Pancreas (tissue), 10 donors: Measurements from ENCODE around the gene HIVEP2. TPM values are rescaled to one million over a fixed set of nuclear protein-coding genes. Genes with fewer than 3 reads are reported as not detected.

ENCODE experiments used
- ATAC-seq, 4 donors: fragments of 200-7000 bp; cut with Tn5 transposase; one replicate each; pipeline versions ENCODE4 v1.8.0 to v1.9.1; 2020; ENCODE audit warnings: mild to moderate bottlenecking in 4 of 4, moderate library complexity in 4 of 4
- DNase-seq, 6 donors: peaks; one replicate each; pipeline ENCODE4 v3.0.0-alpha.2; 2020
- FAIRE-seq: peaks from 2 replicates; lab custom pipeline; 2012; peaks lifted over from hg19 to GRCh38; lab: Jason Lieb, UNC
- H3K27ac ChIP-seq, 4 donors: fragments of 200-600 bp; sonication (generic); 1 replicate in 3 of 4; 2 replicates in 1 of 4; pipeline versions ENCODE4 v1.5.0 to v1.8.0; 2020
- H3K27me3 ChIP-seq, 4 donors: fragments of 200-600 bp; one replicate each; pipeline ENCODE4 v1.8.0; 2021
- H3K36me3 ChIP-seq, 3 donors: fragments of 200-600 bp; sonication (generic) in 1 of 3; one replicate each; pipeline versions ENCODE4 v1.5.0 to v1.8.0; 2020 to 2021
- H3K4me1 ChIP-seq, 3 donors: fragments of 200-600 bp; one replicate each; pipeline ENCODE4 v1.8.0; 2021
- H3K4me3 ChIP-seq, 4 donors: fragments of 200-600 bp; sonication (generic) in 2 of 4; one replicate each; pipeline versions ENCODE4 v1.5.0 to v1.8.0; 2020 to 2021
- H3K9me3 ChIP-seq, 4 donors: fragments of 200-600 bp; one replicate each; pipeline ENCODE4 v1.8.0; 2021
- WGBS, 2 donors: extraction: QIAGEN DNeasy Blood & Tissue Kit; methylation state at CpG; one replicate each; pipeline ENCODE4 v1.1.7; 2013; 5-methylcytosine and 5-hydroxymethylcytosine counted together
- intact Hi-C, 3 donors: fragments of 100-400 bp; cut with DNase I; formaldehyde crosslinking; loops; one replicate each; pipeline versions ENCODE4 v1.11.1 to v1.14.2; 2022
- polyA plus RNA-seq, 2 donors: library from polyadenylated mRNA; stranded (reverse); fragments of 200-250 nt; gene quantifications; one replicate each; pipeline ENCODE4 v1.2.3, GENCODE V29; 2013
- total RNA-seq, 6 donors: library from RNA; stranded (reverse); fragmentation: NEBNext Ultra II Directional in 4 of 6; extraction: Animal tissue kit (Norgen Biotek cat#: 25700) in 4 of 6; gene quantifications; one replicate each; pipeline versions ENCODE4 v1.2.1 to v1.2.4, GENCODE V29; 2021 to 2023
- TF ChIP-seq, protein P1 (sequence below), 4 donors: fragments of 200-600 bp; sonication (generic) in 3 of 4; IDR thresholded peaks; one replicate each; pipeline versions ENCODE4 v1.5.0 to v1.8.0; 2021; ENCODE audit warnings: antibody characterized with exemption in 4 of 4
- donor health status: healthy with polysubstance abuse.
- donor health status: DM: no; HTN: no; CAD: no; lungs with moderate emphysema.
- donor health status: DM: no; HTN: no; CAD: no.
- donor health status: control.
- donor health status: control.
- donor health status: Bipolar disorder and iron deficiency.
- donor health status: DM: yes; HTN: yes; CAD: no.
- donor health status: DM: no; HTN: no; CAD: no.
- donor health status: DM: no; HTN: no; CAD: no.
- donor health status: DM: yes; HTN: yes; CAD: no.

HIVEP2 gene
- total and polyA plus RNA-seq, 8 donors = 3.8 to 14.0 (median 8.6) TPM

DNA sequence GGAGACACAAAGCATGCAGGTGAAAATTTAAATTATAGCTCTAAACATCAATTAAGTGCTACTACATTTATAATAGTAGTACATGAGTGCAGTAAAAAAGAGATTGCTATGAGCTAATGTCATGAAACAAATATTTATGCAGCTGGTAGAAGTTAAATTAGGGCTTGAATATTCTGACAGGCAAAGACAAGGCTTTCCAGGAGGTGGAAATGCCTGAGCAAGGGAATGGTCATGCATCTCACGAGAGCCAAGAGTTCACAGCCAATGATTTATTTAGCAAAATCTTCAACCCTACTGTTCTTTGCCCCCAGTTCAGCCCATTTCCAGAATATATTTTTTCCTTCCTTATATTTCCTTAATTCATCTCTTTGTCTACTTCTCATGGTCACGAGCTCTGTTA is 128.9 kb downstream of the HIVEP2 start:
- FAIRE-seq (no peak), ATAC-seq (no peak), DNase-seq (no peak)
- WGBS, 2 donors = 26 to 42% methylated on average over 2 of the region's 2 CpGs
- H3K4me1 ChIP-seq = peaks cover 4 to 7% (median 4%) of the 10 kb centered on the region in 3 donors
- intact Hi-C loops = no loop called here
- H3K9me3 ChIP-seq = no peaks in the 10 kb centered on the region
- no peaks in the 10 kb centered on the region for H3K27me3 ChIP-seq
- no peak overlapping the region for H3K4me3 ChIP-seq
- H3K27ac ChIP-seq = no peak overlapping the region
- H3K36me3 ChIP-seq = no peaks in the 10 kb centered on the region
- TF ChIP-seq, protein P1, sequence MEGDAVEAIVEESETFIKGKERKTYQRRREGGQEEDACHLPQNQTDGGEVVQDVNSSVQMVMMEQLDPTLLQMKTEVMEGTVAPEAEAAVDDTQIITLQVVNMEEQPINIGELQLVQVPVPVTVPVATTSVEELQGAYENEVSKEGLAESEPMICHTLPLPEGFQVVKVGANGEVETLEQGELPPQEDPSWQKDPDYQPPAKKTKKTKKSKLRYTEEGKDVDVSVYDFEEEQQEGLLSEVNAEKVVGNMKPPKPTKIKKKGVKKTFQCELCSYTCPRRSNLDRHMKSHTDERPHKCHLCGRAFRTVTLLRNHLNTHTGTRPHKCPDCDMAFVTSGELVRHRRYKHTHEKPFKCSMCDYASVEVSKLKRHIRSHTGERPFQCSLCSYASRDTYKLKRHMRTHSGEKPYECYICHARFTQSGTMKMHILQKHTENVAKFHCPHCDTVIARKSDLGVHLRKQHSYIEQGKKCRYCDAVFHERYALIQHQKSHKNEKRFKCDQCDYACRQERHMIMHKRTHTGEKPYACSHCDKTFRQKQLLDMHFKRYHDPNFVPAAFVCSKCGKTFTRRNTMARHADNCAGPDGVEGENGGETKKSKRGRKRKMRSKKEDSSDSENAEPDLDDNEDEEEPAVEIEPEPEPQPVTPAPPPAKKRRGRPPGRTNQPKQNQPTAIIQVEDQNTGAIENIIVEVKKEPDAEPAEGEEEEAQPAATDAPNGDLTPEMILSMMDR (IDR thresholded peaks at IDR 0.05) = no peak

DNA sequence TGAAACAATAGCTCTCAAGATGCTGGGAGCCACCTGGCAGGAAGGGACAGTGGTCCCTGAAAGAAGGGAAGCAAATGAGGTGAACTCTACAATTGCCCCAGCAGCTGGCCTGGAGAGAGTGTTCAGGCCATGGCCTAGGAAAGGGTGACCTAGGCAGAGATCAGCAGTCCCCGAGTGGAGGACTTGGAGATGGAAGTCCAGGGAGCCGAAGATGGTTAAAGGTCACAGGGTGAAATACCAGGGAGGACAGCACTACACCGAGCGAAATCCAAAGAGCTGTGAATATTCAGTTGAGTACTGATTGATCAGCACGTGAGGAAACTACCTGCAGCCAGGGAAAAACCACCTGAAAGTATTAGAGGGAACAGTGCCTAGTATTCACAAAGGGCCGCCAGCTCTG is 133.1 kb downstream of the HIVEP2 start:
- TF ChIP-seq, protein P1 (IDR thresholded peaks at IDR 0.05) = no peak
- Histone ChIP-seq H3K27ac (no peak overlapping the region), H3K36me3 (no peaks in the 10 kb centered on the region), H3K4me1 (no peaks in the 10 kb centered on the region), H3K27me3 (no peaks in the 10 kb centered on the region), H3K9me3 (no peaks in the 10 kb centered on the region), H3K4me3 (no peak overlapping the region)
- no peak for FAIRE-seq
- WGBS, 2 donors = 91 to 92% methylated on average over 6 of the region's 6 CpGs
- ATAC-seq = no peak
- DNase-seq = no peak
- intact Hi-C loops = no loop called here

DNA sequence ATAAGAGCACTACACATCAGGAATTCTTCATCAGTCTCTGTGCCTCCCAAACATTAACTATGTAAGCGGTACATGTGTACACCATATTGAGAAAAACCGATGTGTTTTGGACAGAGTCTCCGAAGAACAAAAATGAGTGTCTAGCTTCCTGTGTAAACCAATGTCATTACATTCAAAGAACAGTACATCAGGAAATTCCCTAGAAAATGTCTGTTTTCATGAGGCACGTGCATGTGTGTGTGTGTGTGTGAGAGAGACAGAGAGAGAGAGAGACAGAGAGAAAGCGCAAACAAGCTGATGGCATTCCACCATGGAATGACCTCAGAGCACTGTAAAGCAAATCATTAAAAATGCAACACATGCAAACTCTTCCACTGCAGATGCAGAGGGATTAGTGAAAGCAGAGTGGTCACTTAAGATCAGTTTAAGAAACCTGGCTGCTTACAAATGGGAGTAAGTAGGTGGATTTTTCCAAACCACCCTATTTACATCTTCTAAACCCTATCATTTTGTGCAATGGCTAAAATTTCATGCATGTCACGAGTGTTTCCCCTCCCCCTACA is 133.9 kb downstream of the HIVEP2 start:
- no peak for FAIRE-seq
- Histone ChIP-seq H3K27me3 (no peaks in the 10 kb centered on the region), H3K9me3 (no peaks in the 10 kb centered on the region), H3K36me3 (no peaks in the 10 kb centered on the region), H3K4me3 (no peak overlapping the region), H3K27ac (no peak overlapping the region), H3K4me1 (no peaks in the 10 kb centered on the region)
- TF ChIP-seq, protein P1 (IDR thresholded peaks at IDR 0.05) = no peak
- no peak for DNase-seq
- intact Hi-C loops = no loop called here
- 86 to 91% methylated on average over 6 of the region's 6 CpGs for WGBS, 2 donors
- ATAC-seq = no peak

DNA sequence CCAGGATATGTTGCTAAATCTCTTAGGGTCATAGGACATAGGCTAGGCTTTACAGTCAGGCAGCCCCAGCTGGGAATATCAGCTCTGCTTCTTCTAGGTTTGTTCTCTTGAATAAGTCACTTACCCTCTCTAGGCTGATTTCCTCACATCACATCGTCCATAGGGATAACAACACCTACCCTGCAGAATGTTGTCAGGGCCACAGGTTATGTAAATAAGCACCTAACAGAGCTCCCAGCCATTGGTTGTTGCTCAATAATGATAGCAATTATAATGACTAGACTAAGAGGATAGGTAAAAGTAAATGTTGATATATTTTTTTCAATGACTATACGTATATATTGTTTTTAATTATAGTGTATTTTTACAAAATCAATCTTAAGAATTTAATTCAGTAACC is 135.0 kb downstream of the HIVEP2 start:
- no peak overlapping the region for H3K4me3 ChIP-seq
- ATAC-seq = no peak
- TF ChIP-seq, protein P1 (IDR thresholded peaks at IDR 0.05) = no peak
- WGBS, 2 donors = 75 to 82% methylated on average over 2 of the region's 2 CpGs
- H3K36me3 ChIP-seq = no peaks in the 10 kb centered on the region
- intact Hi-C loops = no loop called here
- H3K27me3 ChIP-seq = no peaks in the 10 kb centered on the region
- H3K27ac ChIP-seq = no peak overlapping the region
- no peaks in the 10 kb centered on the region for H3K4me1 ChIP-seq
- DNase-seq = no peak
- FAIRE-seq = no peak
- H3K9me3 ChIP-seq = no peaks in the 10 kb centered on the region

DNA sequence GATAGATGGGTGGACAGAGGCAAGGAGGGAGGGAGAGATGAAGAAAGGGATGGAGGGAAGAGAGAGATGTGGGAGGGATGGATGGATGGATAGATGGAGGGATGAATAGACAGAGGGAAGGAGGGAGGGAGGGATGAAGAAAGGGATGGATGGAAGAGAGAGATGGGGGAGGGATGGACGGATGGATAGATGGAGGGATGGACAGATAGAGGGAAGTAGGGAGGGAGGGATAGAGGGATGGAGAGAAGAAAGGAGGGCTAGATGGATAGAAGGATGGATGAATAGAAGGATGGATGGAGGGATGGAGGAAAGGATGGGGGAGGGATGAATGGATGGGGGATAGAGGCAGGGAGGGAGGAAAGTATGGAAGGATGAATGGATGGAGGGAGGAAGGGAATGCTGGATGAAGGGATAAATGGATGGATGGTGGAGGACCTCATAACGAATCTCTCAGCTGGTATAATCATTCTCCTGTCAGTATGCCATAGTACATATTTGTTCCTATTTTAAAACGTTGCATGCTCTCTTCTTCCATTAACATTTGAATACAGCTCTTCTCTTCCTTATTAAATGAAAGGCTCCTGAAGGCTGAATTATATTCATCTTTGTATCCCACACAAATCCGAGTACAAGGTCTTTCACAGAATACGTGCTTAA is 136.4 kb downstream of the HIVEP2 start:
- H3K36me3 ChIP-seq = no peaks in the 10 kb centered on the region
- H3K9me3 ChIP-seq = no peaks in the 10 kb centered on the region
- no peak for FAIRE-seq
- TF ChIP-seq, protein P1 (IDR thresholded peaks at IDR 0.05) = no peak
- no peak overlapping the region for H3K27ac ChIP-seq
- no peak for ATAC-seq
- no peaks in the 10 kb centered on the region for H3K4me1 ChIP-seq
- no peak overlapping the region for H3K4me3 ChIP-seq
- no peak for DNase-seq
- WGBS, 2 donors = 85 to 94% methylated on average over 5 of the region's 5 CpGs
- H3K27me3 ChIP-seq = no peaks in the 10 kb centered on the region
- intact Hi-C loops = no loop called here
